CD4-positive, alpha-beta T cell (primary cell): Measurements from ENCODE around the gene MGAT5B. TPM values are rescaled to one million over a fixed set of nuclear protein-coding genes. Genes with fewer than 3 reads are reported as not detected.

Experiments used
- ATAC-seq: fragments of 200-7000 bp; cut with Tn5 transposase; one replicate; pipeline ENCODE4 v1.10.0; 2022; ENCODE audit warnings: mild to moderate bottlenecking; ENCODE audit not compliant: poor library complexity
- CTCF ChIA-PET: fragments of 350-600 bp; sonication (Branson Sonifier 250); formaldehyde crosslinking; loops from one replicate; lab custom pipeline; 2021; ENCODE audit warnings: antibody characterized with exemption, inconsistent platforms; lab: Charles Lee
- POLR2A ChIA-PET: fragments of 350-600 bp; sonication (Branson Sonifier 250); formaldehyde crosslinking; loops from one replicate; lab custom pipeline; 2021; ENCODE audit warnings: antibody characterized with exemption, inconsistent platforms; lab: Charles Lee
- DNase-seq, 14 experiments: peaks; one replicate each; pipeline ENCODE4 v3.0.0-alpha.2; 2013 to 2020; ENCODE audit warnings: mixed read lengths in 2 of 14
- H3K27ac ChIP-seq, 2 donors: one replicate each; pipeline versions ENCODE4 v1.5.1 to v1.7.0; 2013; ENCODE audit warnings: low read length in 2 of 2, low read depth in 1 of 2, mild to moderate bottlenecking in 1 of 2
- H3K27me3 ChIP-seq, 2 experiments: 1 replicate in 1 of 2; 2 replicates in 1 of 2; pipeline versions ENCODE4 v1.6.1 to v1.7.0; 2013; ENCODE audit warnings: low read length in 2 of 2, control low read depth in 1 of 2, mild to moderate bottlenecking in 1 of 2, moderate library complexity in 1 of 2; ENCODE audit not compliant: insufficient read depth in 2 of 2, control insufficient read depth in 1 of 2
- H3K36me3 ChIP-seq: one replicate; pipeline ENCODE4 v1.6.1; 2013; ENCODE audit warnings: low read length, control low read depth; ENCODE audit not compliant: insufficient read depth
- H3K4me1 ChIP-seq: one replicate; pipeline ENCODE4 v1.6.1; 2013; ENCODE audit warnings: low read length, control low read depth; ENCODE audit not compliant: insufficient read depth
- H3K4me3 ChIP-seq: one replicate; pipeline ENCODE4 v1.5.1; 2013; ENCODE audit warnings: mild to moderate bottlenecking, low read length, moderate library complexity
- H3K9me3 ChIP-seq, 2 experiments: 1 replicate in 1 of 2; 2 replicates in 1 of 2; pipeline versions ENCODE4 v1.6.1 to v1.7.0; 2013; ENCODE audit warnings: low read length in 2 of 2, mild to moderate bottlenecking in 2 of 2, control low read depth in 1 of 2, moderate library complexity in 1 of 2; ENCODE audit not compliant: control insufficient read depth in 1 of 2, insufficient read depth in 1 of 2
- H3K27ac Mint-ChIP-seq: one replicate; pipeline ENCODE4 v1.8.0; 2020; ENCODE audit warnings: mixed read lengths
- H3K27me3 Mint-ChIP-seq: one replicate; pipeline ENCODE4 v1.8.0; 2021; ENCODE audit warnings: mixed read lengths
- H3K36me3 Mint-ChIP-seq: one replicate; pipeline ENCODE4 v1.8.0; 2021; ENCODE audit warnings: low read depth, mixed read lengths
- H3K4me1 Mint-ChIP-seq: one replicate; pipeline ENCODE4 v1.8.0; 2021; ENCODE audit warnings: low read depth, mixed read lengths
- H3K4me3 Mint-ChIP-seq: one replicate; pipeline ENCODE4 v1.8.0; 2020; ENCODE audit warnings: mild to moderate bottlenecking, mixed read lengths
- H3K9me3 Mint-ChIP-seq: one replicate; pipeline ENCODE4 v1.8.0; 2020; ENCODE audit warnings: mixed read lengths
- intact Hi-C, 2 experiments: fragments of 100-400 bp; cut with DNase I in 1 of 2; cut with micrococcal nuclease in 1 of 2; formaldehyde crosslinking; loops; one replicate each; pipeline versions ENCODE4 v1.15.1 to v1.9.0; 2023 to 2025; cut with DNase I, micrococcal nuclease
- total RNA-seq, 174 experiments: library from RNA in 2 of 174; stranded (reverse) in 2 of 174; gene quantifications; one replicate each; pipeline ENCODE4 v1.2.3 and lab custom pipeline; 2021 to 2026
- TF ChIP-seq, protein P1 (sequence below): fragments of 200-600 bp; IDR thresholded peaks from one replicate; pipeline ENCODE4 v1.8.0; 2022; ENCODE audit warnings: antibody characterized with exemption, mild to moderate bottlenecking

The MGAT5B gene
- total RNA-seq, 2 experiments from 2014 or later = 0.28 to 0.77 TPM

DNA sequence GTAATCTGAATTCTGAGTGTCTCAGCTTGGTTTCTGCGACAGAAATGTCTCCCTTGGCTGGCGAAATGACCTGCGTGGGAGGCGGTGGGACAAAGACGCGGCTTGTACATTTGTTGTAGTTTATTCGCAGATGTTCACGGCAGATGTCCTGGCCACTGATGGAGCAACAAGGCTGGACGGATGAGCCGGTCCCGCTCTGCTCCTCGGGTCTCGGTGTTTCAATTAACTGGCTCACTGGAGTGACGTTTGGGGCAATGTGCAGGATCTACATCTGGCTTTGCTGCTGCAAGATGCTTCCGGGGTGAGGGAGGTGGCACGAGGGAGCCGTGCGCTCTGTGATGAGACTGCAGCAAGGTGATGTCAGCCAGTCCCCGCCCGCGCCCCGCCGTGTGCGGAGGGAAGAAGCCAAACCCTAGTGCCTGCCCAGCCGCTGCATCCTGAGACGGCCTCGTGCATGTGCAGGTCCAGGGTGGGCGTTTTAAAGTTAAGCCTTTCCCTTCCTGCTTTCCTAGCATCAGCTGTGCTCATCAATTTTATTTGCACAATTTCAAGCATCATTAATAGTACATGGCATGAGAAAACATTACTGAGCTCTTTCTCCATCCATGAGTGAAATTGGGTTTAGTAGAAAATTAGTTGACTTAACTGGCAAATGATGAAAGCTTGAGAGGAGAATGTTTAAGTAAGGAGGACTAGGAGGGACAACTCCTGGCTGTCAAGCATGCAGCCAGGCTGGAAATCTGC, 44.4 kb downstream of the MGAT5B start:
- Histone ChIP-seq H3K27ac (no peak overlapping the region), H3K4me1 (no peaks in the 10 kb centered on the region), H3K36me3 (no peaks in the 10 kb centered on the region), H3K4me3 (no peak overlapping the region), H3K9me3 (no peaks in the 10 kb centered on the region), H3K27me3 (no peaks in the 10 kb centered on the region)
- no peak overlapping the region for H3K4me3 Mint-ChIP-seq
- H3K4me1 Mint-ChIP-seq = no peaks in the 10 kb centered on the region
- no peaks in the 10 kb centered on the region for H3K9me3 Mint-ChIP-seq
- H3K27me3 Mint-ChIP-seq = peaks cover 11% of the 10 kb centered on the region
- ATAC-seq = no peak
- TF ChIP-seq, protein P1, sequence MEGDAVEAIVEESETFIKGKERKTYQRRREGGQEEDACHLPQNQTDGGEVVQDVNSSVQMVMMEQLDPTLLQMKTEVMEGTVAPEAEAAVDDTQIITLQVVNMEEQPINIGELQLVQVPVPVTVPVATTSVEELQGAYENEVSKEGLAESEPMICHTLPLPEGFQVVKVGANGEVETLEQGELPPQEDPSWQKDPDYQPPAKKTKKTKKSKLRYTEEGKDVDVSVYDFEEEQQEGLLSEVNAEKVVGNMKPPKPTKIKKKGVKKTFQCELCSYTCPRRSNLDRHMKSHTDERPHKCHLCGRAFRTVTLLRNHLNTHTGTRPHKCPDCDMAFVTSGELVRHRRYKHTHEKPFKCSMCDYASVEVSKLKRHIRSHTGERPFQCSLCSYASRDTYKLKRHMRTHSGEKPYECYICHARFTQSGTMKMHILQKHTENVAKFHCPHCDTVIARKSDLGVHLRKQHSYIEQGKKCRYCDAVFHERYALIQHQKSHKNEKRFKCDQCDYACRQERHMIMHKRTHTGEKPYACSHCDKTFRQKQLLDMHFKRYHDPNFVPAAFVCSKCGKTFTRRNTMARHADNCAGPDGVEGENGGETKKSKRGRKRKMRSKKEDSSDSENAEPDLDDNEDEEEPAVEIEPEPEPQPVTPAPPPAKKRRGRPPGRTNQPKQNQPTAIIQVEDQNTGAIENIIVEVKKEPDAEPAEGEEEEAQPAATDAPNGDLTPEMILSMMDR = no peak
- ChIA-PET POLR2A (no interaction called here), CTCF (no interaction called here)
- H3K27ac Mint-ChIP-seq = no peak overlapping the region
- DNase-seq = no peak
- intact Hi-C loops = no loop called here
- no peaks in the 10 kb centered on the region for H3K36me3 Mint-ChIP-seq

DNA sequence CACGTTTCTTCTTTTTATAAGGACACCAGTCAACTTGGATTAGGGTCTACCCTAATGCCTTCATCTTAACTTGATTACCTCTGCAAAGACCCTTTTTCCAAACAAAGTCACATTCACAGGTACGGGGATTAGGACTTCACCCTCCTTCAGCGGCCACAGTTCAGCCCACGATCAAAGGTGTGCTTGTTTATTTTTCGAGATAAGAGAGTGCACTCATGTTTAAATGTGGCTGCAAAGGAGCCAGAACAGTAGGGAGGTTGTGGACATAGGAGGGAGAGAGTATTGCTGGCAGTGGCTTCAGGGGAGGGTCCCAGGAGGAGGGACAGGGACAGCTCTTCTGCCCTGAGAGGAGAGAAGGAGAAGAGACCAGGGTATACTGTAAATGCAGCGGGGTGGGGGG, 46.7 kb downstream of the MGAT5B start:
- Mint-ChIP-seq H3K4me1 (no peaks in the 10 kb centered on the region), H3K4me3 (no peak overlapping the region), H3K27ac (no peak overlapping the region), H3K27me3 (peaks cover 5% of the 10 kb centered on the region), H3K9me3 (no peaks in the 10 kb centered on the region), H3K36me3 (no peaks in the 10 kb centered on the region)
- no peaks in the 10 kb centered on the region for H3K36me3 ChIP-seq
- no peaks in the 10 kb centered on the region for H3K27me3 ChIP-seq
- H3K27ac ChIP-seq = no peak overlapping the region
- no peak overlapping the region for H3K4me3 ChIP-seq
- ChIA-PET POLR2A (no interaction called here), CTCF (no interaction called here)
- TF ChIP-seq, protein P1 = no peak
- no peak for ATAC-seq
- DNase-seq = no peak
- no peaks in the 10 kb centered on the region for H3K4me1 ChIP-seq
- no peaks in the 10 kb centered on the region for H3K9me3 ChIP-seq
- intact Hi-C loops = no loop called here

DNA sequence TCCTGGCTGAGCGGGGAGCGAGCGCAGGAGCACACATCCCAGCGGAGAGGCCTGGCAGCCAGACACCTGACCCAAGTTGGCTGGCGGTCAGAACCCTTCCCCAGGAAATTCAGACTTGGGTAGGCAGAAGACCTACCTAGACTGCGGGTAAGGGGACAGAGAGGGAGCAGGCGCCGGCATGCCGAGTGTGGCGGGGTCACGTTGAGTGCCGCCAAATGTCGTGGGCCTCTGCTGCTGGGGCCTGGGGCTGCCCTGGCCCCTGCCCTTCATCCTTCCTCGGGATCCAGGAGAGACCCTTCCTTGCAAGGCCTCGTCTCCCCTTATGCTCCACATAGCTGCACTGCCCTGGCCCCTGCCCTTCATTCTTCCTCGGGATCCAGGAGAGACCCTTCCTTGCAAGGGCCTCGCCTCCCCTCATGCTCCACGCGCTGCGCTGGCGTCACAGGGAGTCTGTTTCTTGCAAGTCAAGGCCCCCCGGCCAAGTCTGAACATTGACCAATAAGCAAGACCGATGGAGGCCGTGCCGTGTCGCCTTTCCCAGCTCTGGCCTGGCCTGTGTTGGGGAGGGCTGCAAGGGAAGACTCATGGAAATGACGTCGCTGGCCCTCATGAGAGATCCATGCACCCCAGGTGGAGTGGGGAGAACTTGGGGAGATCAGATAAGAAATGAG, 47.8 kb downstream of the MGAT5B start:
- CTCF ChIA-PET = no interaction called here
- no peaks in the 10 kb centered on the region for H3K36me3 Mint-ChIP-seq

More for the DNA sequence above, 47.8 kb downstream of the MGAT5B start:
- H3K4me1 ChIP-seq = no peaks in the 10 kb centered on the region
- TF ChIP-seq, protein P1 = no peak
- intact Hi-C loops = no loop called here
- no peaks in the 10 kb centered on the region for H3K27me3 Mint-ChIP-seq
- DNase-seq = no peak
- H3K4me3 Mint-ChIP-seq = no peak overlapping the region
- no peaks in the 10 kb centered on the region for H3K9me3 Mint-ChIP-seq
- ATAC-seq = no peak
- H3K27ac ChIP-seq = no peak overlapping the region
- H3K27me3 ChIP-seq = no peaks in the 10 kb centered on the region
- no peak overlapping the region for H3K4me3 ChIP-seq
- H3K9me3 ChIP-seq = no peaks in the 10 kb centered on the region
- POLR2A ChIA-PET = no interaction called here
- no peak overlapping the region for H3K27ac Mint-ChIP-seq
- no peaks in the 10 kb centered on the region for H3K4me1 Mint-ChIP-seq
- H3K36me3 ChIP-seq = no peaks in the 10 kb centered on the region
